HG03432 (cell line): ENCODE measurements around the gene CPNE1.
A peak's percentile ranks its signal among the peaks of the same experiment; 100 is the strongest.
"Not testable (repeated sequence)": the region's sequence is repeated elsewhere in the genome, so short reads cannot be mapped to it uniquely, and the experiment has no call there.

Source experiments
- ATAC-seq: cut with Tn5 transposase; IDR thresholded peaks from one replicate; pipeline ENCODE4 v1.9.1; 2021; ENCODE audit warnings: mild to moderate bottlenecking, moderate library complexity; ENCODE audit not compliant: unreplicated experiment

The CPNE1 gene

GRCh38 chr20:35698298-35699126 lies 33.8 kb upstream of the CPNE1 start:
- ATAC-seq, result peak; percentile 36

GRCh38 chr20:35697696-35698297 lies 33.1 kb upstream of the CPNE1 start:
- ATAC-seq, result no peak

DNA sequence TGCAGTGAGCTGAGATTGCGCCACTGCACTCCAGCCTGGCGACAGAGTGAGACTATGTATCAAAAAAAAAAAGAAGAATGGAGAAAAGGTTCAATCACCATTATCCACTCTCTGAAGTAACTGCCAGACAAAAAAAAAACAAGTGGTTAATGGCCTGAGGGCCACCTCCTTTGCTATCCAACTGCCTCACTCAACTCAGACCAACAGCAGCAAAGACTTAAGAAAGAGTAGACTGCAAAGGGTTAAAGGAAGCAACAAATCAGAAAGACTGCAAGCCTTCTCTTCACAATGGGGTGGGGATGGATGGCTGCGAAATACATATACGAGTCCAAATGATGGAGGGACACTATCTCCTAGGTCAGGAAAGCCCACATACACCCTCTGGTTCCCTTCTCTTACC lies 31.3 kb upstream of the CPNE1 start:
- no peak for ATAC-seq

DNA sequence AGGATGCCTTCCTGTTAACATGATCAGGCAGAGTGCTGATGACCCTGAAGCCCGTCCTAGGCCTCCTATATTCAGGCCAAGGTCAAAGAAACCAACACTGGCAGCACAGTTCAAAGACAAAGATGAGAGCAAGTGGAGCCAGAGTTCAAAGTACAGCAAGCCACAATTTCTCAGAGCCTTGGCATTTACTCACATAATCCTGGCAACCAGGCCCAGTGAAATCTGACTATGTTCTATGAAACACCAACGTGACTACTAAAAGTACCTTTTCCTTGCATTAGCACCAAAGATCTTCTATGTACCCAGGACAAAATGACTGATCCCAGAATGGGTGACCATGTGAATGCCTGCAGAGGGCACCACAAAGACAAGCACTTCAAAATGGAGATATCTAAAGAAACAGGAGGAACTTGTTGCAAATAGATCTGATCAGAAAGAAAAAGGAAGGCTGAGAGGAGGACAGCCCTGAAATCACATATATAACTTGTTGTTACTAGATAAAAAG lies 30.6 kb upstream of the CPNE1 start:
- no peak for ATAC-seq

- ATAC-seq, result no peak
Measured at GRCh38 chr20:35690265-35690664, 25.6 kb upstream of the CPNE1 start.

DNA sequence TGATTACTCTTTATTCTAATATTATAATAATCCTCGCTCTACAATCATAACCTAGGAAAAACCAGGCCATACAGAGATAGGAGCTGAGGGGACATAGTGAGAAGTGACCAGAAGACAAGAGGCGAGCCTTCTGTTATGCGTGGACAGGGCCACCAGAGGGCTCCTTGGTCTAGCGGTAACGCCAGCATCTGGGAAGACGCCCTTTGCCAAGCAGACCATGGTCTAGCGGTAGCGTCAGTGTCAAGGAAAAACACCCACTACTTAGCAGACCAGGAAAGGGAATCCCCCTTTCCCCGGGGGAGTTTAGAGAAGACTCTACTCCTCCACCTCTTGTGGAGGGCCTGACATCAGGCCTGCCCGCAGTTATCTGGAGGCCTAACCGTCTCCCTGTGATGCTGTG lies 22.2 kb upstream of the CPNE1 start:
- not testable (repeated sequence) for ATAC-seq

GRCh38 chr20:35685368-35685767 lies 20.7 kb upstream of the CPNE1 start:
- ATAC-seq, result not testable (repeated sequence)

DNA sequence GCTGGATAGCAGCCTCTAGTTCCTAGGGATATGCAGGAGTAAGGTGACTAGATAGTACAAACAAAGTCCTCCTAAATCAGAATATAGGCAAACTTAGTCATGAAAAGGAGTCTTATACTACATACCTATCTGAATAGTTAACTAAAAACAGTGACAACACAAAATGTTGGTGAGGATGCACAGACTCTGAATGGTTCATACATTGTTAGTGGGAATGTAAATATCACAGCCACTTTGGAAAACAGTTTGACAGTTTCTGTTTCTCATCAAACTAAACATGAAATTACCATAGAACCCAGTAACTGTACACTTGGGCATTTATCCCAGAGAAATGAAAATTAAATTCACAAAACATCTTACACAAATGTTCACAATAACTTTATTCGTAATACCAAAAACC lies 17.3 kb upstream of the CPNE1 start:
- no peak for ATAC-seq

DNA sequence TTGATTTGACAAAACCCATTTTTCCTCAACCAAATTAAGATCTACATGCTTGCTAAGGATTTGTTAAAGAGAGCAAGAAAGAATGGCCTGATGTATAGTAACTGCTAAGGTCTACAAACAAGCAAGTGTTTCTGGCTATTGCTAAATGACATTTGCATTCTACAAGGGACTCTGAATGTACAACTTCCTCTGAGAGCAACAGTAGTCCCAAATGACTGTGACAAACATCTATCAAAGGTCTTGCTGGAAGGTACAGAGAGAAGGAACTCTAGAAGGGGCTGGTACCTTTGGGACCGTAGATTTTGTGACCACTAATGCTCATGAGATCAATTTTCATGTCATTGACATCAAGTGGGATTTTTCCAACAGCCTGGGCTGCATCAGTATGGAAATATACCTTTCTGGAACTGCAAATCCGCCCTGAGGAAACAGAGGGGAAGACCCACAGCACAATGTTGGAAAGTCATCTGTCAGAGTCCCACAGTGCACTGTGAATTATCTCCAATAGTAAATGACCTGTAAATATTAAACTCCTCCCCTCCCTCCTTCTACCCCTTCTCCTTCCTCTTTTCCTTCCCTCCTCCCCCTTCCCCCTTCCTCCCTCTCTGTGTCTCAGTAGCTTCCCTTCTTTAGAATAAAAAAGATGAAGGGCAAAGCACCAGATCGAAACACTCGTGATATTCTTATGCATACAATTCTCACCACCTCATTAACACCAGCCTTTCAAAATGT lies 15.9 kb upstream of the CPNE1 start:
- ATAC-seq, result no peak

GRCh38 chr20:35674921-35675320 lies 10.2 kb upstream of the CPNE1 start:
- ATAC-seq, result no peak

DNA sequence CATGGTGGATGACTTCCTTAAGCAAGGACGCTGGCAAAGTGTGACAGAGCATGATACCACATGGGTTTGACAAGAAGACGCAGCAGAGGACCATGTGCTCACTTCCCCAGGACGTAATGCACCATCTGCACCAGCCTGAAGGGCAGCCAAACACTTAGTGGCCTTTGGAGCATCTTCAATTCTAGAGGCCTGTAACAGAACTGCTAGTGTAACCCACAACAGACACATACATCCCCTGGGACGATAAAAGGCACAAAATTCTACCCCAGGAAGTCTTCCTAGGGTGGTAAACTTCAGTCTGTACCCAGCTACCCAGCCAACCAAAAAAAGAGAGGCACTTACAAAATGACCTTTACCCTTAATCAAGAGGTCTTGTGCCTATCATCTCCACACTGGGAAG lies 9.2 kb upstream of the CPNE1 start:
- no peak for ATAC-seq

DNA sequence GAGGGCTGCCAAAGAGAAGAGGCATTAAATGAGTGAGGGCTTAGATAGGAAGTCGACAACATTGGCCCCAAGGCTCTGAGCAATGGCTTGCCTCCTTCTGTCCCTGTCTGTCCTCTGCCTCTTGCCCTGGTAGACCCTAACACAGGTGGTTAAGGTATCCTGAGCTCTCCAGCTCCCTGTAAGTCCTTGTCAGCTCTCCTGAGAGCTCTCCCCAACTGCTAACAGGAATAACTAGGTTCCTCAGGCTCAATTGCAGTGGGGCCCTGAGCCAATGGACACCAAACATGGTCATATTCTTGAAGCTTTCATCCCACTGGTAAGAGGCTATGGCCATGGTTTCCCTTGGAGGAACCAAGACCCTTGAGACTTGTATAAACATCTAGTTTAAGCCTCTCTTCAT lies 5.0 kb upstream of the CPNE1 start:
- no peak for ATAC-seq

DNA sequence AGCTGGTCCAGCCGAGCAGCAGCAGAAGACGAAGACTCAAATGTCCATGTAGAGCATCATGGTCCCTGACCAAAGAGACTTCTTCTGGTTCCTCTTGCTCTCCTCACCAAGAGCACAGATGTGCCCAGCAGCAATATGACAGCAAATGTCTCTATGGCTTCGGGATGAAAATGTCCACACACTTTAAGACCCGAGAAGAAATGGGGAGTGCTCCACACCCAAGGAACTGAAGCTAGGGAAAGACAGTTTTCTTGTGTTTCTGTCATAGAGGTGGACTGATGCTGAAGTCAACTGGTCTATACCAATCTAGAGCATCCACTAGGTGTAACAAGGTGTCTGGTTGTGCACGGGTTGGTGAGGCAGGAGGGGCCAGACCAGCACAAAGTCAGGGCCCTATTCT lies 4.5 kb upstream of the CPNE1 start:
- ATAC-seq, result no peak

DNA sequence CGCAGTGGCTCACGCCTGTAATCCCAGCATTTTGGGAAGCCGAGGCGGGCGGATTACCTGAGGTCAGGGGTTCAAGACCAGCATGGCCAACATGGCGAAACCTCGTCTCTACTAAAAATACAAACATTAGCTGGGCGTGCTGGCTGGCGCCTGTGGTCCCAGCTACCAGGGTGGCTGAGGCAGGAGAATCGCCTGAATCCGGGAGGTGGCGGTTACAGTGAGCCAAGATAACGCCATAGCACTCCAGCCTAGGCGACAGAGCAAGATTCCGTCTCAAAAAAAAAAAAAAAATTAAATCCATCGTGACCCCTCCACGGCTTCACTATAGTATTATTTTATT lies 1.2 kb upstream of the CPNE1 start:
- no peak for ATAC-seq

- peak; percentile 26 for ATAC-seq
Measured at GRCh38 chr20:35663516-35664465, 909 bp downstream of the CPNE1 start.

DNA sequence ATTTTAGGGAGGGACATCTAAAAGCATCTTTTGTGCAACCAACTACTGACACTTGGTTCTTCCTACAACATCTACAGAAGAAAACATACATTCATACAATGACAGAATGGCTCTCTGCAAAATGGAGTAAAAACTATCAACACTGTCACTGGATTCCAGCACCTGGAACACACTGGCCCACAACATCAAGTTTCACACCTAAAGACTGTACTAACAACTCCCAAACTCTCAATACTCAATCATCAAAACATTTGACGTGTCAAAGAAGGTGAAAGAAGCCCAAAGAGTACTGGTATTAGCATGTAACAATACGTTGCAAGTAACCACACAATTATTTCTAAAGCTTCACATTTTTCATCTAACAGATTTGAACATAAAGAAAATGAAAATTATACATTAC lies 2.1 kb downstream of the CPNE1 start:
- no peak for ATAC-seq

- ATAC-seq, result no peak
Measured at GRCh38 chr20:35661908-35662307, 2.8 kb downstream of the CPNE1 start.

DNA sequence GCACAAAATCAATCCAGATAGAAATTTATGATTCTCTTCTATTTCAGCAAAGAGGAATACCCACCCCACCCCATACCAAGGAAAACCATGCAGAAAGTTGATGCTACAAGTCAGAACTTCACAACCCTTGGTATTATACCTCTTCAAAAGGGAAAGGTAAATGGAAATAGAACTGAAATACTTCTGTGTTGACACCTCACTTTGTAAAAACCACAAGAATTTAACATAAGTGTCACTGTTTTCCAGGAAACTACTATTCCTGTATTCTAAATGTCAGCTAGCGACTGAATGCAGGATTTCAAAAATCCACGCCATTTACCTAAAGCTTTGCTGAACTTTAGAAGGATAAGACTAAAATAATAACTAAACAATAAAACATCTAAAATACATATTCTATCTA lies 3.6 kb downstream of the CPNE1 start:
- ATAC-seq, result no peak

GRCh38 chr20:35660122-35660937 lies 4.4 kb downstream of the CPNE1 start:
- ATAC-seq, result no peak

- ATAC-seq, result no peak
Measured at GRCh38 chr20:35657271-35657670, 7.4 kb downstream of the CPNE1 start.
